Brain microvascular endothelial cell (primary cell): ENCODE results near the gene SLC6A20.

Experiments used
- DNase-seq: peaks from one replicate; pipeline ENCODE4 v3.0.0-alpha.2; 2020
- H3K27ac ChIP-seq: fragments of 250-450 bp; sonication (Bioruptor Pico); 2 replicates; pipeline ENCODE4 v1.5.1; 2020; ENCODE audit warnings: mild to moderate bottlenecking, moderate library complexity
- H3K27me3 ChIP-seq: fragments of 250-450 bp; sonication (Bioruptor Pico); replicated peaks from 2 replicates; pipeline ENCODE4 v1.5.1; 2020; ENCODE audit warnings: mild to moderate bottlenecking
- H3K36me3 ChIP-seq: fragments of 250-450 bp; sonication (Bioruptor Pico); replicated peaks from 2 replicates; pipeline ENCODE4 v1.5.1; 2020; ENCODE audit warnings: mild to moderate bottlenecking
- H3K4me3 ChIP-seq: 2 replicates; pipeline ENCODE4 v1.5.1; 2011; ENCODE audit warnings: low read depth, mild to moderate bottlenecking, control low read depth, low read length, moderate library complexity
- CTCF ChIP-seq: IDR thresholded peaks from 2 replicates; pipeline ENCODE4 v1.5.1; 2011; ENCODE audit warnings: low read depth, mild to moderate bottlenecking, moderate library complexity, low read length, control low read depth, inconsistent platforms; ENCODE audit errors: missing control alignments
- in situ Hi-C: cut with HindIII; loops from 2 replicates; pipeline ENCODE4 v1.10.0; 2017; ENCODE audit warnings: low sequenced_read_pairs, low pct_ligation_motif_present

The SLC6A20 gene

GRCh38 chr3:45736707-45737106 is 59.6 kb downstream of the SLC6A20 start:
- no peak overlapping the region for H3K27ac ChIP-seq
- no peak for DNase-seq
- H3K36me3 ChIP-seq = peaks cover 52% of the 10 kb centered on the region
- TF ChIP-seq CTCF = no peak
- in situ Hi-C loops = no loop called here
- no peak overlapping the region for H3K4me3 ChIP-seq
- H3K27me3 ChIP-seq = no peaks in the 10 kb centered on the region

- Histone ChIP-seq H3K4me3 (no peak overlapping the region), H3K27me3 (no peaks in the 10 kb centered on the region), H3K27ac (no peak overlapping the region), H3K36me3 (peaks cover 26% of the 10 kb centered on the region)
- in situ Hi-C loops = no loop called here
- no peak for DNase-seq
- no peak for TF ChIP-seq CTCF
Measured at GRCh38 chr3:45730409-45731154, 65.8 kb downstream of the SLC6A20 start.

- no peak for DNase-seq
- Histone ChIP-seq H3K36me3 (peaks cover 18% of the 10 kb centered on the region), H3K27me3 (no peaks in the 10 kb centered on the region), H3K27ac (no peak overlapping the region), H3K4me3 (no peak overlapping the region)
- in situ Hi-C loops = no loop called here
- TF ChIP-seq CTCF = no peak
Measured at GRCh38 chr3:45729614-45730013, 66.7 kb downstream of the SLC6A20 start.

- Histone ChIP-seq H3K36me3 (peaks cover 10% of the 10 kb centered on the region), H3K27ac (no peak overlapping the region), H3K27me3 (no peaks in the 10 kb centered on the region), H3K4me3 (no peak overlapping the region)
- DNase-seq = no peak
- in situ Hi-C loops = no loop called here
- no peak for TF ChIP-seq CTCF
Measured at GRCh38 chr3:45724911-45725310, 71.4 kb downstream of the SLC6A20 start.

- no peak for DNase-seq
- Histone ChIP-seq H3K36me3 (peaks cover 19% of the 10 kb centered on the region), H3K27ac (no peak overlapping the region), H3K27me3 (no peaks in the 10 kb centered on the region), H3K4me3 (no peak overlapping the region)
- in situ Hi-C loops = no loop called here
- TF ChIP-seq CTCF = no peak
Measured at GRCh38 chr3:45719655-45720487, 76.5 kb downstream of the SLC6A20 start.
